ENCODE data around the gene PIK3CB. TPM values are rescaled to one million over a fixed set of nuclear protein-coding genes. Genes with fewer than 3 reads are reported as not detected.
"Not testable (repeated sequence)": the region's sequence is repeated elsewhere in the genome, so short reads cannot be mapped to it uniquely, and the experiment has no call there.

Gene PIK3CB
- total RNA-seq, 2 donors from 2014 or later = 51.4 to 53.0 TPM

DNA sequence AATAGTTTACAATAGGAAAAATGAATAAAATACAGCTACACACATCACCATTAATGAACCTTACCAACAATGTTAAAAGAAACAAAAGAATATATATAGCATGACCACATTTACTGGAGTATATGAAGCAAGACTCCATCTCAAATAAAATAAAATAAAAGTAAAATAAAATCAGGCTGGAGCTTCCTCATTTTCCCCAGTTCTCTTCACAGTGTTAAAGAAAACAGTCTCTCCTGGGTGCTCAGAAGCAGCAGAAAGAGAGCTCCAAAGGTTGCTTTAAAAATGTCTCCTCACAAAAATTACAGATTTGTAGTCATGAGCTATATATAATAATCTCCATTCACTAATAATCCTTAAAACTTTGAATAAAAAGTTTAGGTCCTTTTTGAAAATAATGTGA lies 48.8 kb downstream of the PIK3CB start:
- Histone ChIP-seq H3K27me3 (ENCODE audit: control insufficient read depth, insufficient read depth, low read length, poor library complexity, severe bottlenecking) (no peaks in the 10 kb centered on the region), H3K27ac (ENCODE audit: low read depth, low read length) (no peak overlapping the region), H3K4me3 (ENCODE audit: low read length) (no peak overlapping the region), H3K9ac (ENCODE audit: extremely low read depth, low read length, poor library complexity, severe bottlenecking) (no peak overlapping the region), H3K36me3 (ENCODE audit: control insufficient read depth, insufficient read depth, low read length) (peaks cover 64% of the 10 kb centered on the region), H3K4me1 (ENCODE audit: control insufficient read depth, insufficient read depth, low read length) (no peaks in the 10 kb centered on the region), H3K9me3 (ENCODE audit: control insufficient read depth, low read length) (no peaks in the 10 kb centered on the region)
- Mint-ChIP-seq H3K4me1 (peaks cover 2% of the 10 kb centered on the region), H3K4me3 (no peak overlapping the region), H3K27ac (no peak overlapping the region), H3K9me3 (peaks cover 20% of the 10 kb centered on the region), H3K36me3 (ENCODE audit: low read depth) (peaks cover 51% of the 10 kb centered on the region), H3K27me3 (ENCODE audit: insufficient read depth) (no peaks in the 10 kb centered on the region)
- TF ChIP-seq, protein P1, sequence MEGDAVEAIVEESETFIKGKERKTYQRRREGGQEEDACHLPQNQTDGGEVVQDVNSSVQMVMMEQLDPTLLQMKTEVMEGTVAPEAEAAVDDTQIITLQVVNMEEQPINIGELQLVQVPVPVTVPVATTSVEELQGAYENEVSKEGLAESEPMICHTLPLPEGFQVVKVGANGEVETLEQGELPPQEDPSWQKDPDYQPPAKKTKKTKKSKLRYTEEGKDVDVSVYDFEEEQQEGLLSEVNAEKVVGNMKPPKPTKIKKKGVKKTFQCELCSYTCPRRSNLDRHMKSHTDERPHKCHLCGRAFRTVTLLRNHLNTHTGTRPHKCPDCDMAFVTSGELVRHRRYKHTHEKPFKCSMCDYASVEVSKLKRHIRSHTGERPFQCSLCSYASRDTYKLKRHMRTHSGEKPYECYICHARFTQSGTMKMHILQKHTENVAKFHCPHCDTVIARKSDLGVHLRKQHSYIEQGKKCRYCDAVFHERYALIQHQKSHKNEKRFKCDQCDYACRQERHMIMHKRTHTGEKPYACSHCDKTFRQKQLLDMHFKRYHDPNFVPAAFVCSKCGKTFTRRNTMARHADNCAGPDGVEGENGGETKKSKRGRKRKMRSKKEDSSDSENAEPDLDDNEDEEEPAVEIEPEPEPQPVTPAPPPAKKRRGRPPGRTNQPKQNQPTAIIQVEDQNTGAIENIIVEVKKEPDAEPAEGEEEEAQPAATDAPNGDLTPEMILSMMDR (conservative IDR thresholded peaks at IDR 0.05) = no peak
- no peak for DNase-seq

DNA sequence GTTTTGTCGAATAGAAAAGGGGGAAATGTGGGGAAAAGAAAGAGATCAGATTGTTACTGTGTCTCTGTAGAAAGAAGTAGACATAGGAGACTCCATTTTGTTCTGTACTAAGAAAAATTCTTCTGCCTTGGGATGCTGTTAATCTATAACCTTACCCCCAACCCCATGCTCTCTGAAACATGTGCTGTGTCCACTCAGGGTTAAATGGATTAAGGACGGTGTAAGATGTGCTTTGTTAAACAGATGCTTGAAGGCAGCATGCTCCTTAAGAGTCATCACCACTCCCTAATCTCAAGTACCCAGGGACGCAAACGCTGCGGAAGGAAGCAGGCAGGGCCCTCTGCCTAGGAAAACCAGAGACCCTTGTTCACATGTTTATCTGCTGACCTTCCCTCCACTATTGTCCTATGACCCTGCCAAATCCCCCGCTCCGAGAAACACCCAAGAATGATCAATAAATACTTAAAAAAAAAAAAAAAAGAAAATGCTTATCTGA lies 49.3 kb downstream of the PIK3CB start:
- WGBS, 2 experiments (ENCODE audit: insufficient coverage in 1 of 2, insufficient read length in 1 of 2) = 92% methylated on average over 4 of the region's 7 CpGs; no CpG with 5 or more reads in 1 of the 2 experiments
- H3K36me3 ChIP-seq (ENCODE audit: control insufficient read depth, insufficient read depth, low read length) = peaks cover 64% of the 10 kb centered on the region
- not testable (repeated sequence) for DNase-seq; H3K27ac ChIP-seq (ENCODE audit: low read depth, low read length); H3K9me3 ChIP-seq (ENCODE audit: control insufficient read depth, low read length); H3K4me3 ChIP-seq (ENCODE audit: low read length); H3K4me3 Mint-ChIP-seq; H3K4me1 Mint-ChIP-seq; H3K27me3 Mint-ChIP-seq (ENCODE audit: insufficient read depth); H3K9ac ChIP-seq (ENCODE audit: extremely low read depth, low read length, poor library complexity, severe bottlenecking); H3K27ac Mint-ChIP-seq; H3K4me1 ChIP-seq (ENCODE audit: control insufficient read depth, insufficient read depth, low read length); H3K27me3 ChIP-seq (ENCODE audit: control insufficient read depth, insufficient read depth, low read length, poor library complexity, severe bottlenecking)
- peaks cover 20% of the 10 kb centered on the region for H3K9me3 Mint-ChIP-seq
- H3K36me3 Mint-ChIP-seq (ENCODE audit: low read depth) = peaks cover 51% of the 10 kb centered on the region

DNA sequence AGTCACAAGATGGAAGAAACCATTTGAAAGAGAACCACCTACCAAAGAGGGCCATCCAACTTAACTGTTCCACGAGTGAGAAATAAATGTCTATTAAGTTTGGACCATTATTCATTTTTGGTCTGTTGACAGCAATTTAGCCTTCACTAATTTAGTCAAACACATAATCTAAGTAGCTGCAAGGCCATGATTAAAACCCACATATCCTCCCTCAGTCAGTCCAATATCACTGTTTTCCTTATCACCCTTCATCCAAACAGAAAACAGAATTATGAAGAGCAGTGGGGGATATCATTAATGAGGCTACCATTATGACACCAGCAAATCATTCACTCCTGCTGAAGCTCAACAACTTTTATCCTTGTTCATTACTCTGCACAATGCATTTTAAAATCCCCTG lies 52.0 kb downstream of the PIK3CB start:
- H3K9me3 ChIP-seq (ENCODE audit: control insufficient read depth, low read length) = no peaks in the 10 kb centered on the region
- H3K4me1 Mint-ChIP-seq = peaks cover 2% of the 10 kb centered on the region
- DNase-seq = no peak
- H3K27me3 Mint-ChIP-seq (ENCODE audit: insufficient read depth) = no peaks in the 10 kb centered on the region
- no peak overlapping the region for H3K4me3 ChIP-seq (ENCODE audit: low read length)
- H3K4me1 ChIP-seq (ENCODE audit: control insufficient read depth, insufficient read depth, low read length) = no peaks in the 10 kb centered on the region
- no peak overlapping the region for H3K9ac ChIP-seq (ENCODE audit: extremely low read depth, low read length, poor library complexity, severe bottlenecking)
- H3K9me3 Mint-ChIP-seq = peaks cover 20% of the 10 kb centered on the region
- 100% methylated on average over 1 of the region's 1 CpG for WGBS, 2 experiments (ENCODE audit: insufficient coverage in 1 of 2, insufficient read length in 1 of 2)
- H3K27ac Mint-ChIP-seq = no peak overlapping the region
- TF ChIP-seq, protein P1 (conservative IDR thresholded peaks at IDR 0.05) = no peak
- no peaks in the 10 kb centered on the region for H3K27me3 ChIP-seq (ENCODE audit: control insufficient read depth, insufficient read depth, low read length, poor library complexity, severe bottlenecking)
- no peak overlapping the region for H3K4me3 Mint-ChIP-seq
- H3K27ac ChIP-seq (ENCODE audit: low read depth, low read length) = no peak overlapping the region
- H3K36me3 Mint-ChIP-seq (ENCODE audit: low read depth) = peaks cover 49% of the 10 kb centered on the region
- H3K36me3 ChIP-seq (ENCODE audit: control insufficient read depth, insufficient read depth, low read length) = peaks cover 56% of the 10 kb centered on the region

DNA sequence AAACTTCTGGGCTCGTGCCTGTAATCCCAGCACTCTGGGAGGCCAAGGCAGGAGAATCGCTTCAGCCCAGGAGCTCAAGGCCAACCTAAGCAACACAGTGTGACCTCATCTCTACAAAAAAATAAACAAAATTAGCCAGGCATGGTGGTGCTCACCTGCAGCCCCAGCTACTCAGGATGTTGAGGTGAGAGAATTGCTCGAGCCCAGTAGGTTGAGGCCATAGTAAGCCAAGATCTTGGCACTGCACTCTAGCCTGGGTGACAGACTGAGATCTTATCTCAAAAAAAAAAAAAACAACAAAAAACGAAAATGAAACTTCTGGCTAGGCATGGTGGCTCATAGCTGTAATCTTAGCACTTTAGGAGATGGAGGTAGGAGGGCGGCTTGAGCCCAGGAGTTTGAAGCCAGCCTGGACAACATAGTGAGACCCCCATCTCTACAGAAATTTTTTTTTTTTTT lies 53.7 kb downstream of the PIK3CB start:
- H3K4me3 ChIP-seq (ENCODE audit: low read length) = no peak overlapping the region
- H3K9ac ChIP-seq (ENCODE audit: extremely low read depth, low read length, poor library complexity, severe bottlenecking) = no peak overlapping the region
- Mint-ChIP-seq H3K9me3 (peaks cover 20% of the 10 kb centered on the region), H3K27me3 (ENCODE audit: insufficient read depth) (no peaks in the 10 kb centered on the region), H3K4me3 (no peak overlapping the region), H3K4me1 (peaks cover 2% of the 10 kb centered on the region), H3K27ac (no peak overlapping the region), H3K36me3 (ENCODE audit: low read depth) (peaks cover 50% of the 10 kb centered on the region)
- DNase-seq = no peak
- 62 to 95% methylated on average over 2 to 5 of the region's 5 CpGs for WGBS, 2 experiments (ENCODE audit: insufficient coverage in 1 of 2, insufficient read length in 1 of 2)
- H3K27me3 ChIP-seq (ENCODE audit: control insufficient read depth, insufficient read depth, low read length, poor library complexity, severe bottlenecking) = no peaks in the 10 kb centered on the region
- no peaks in the 10 kb centered on the region for H3K9me3 ChIP-seq (ENCODE audit: control insufficient read depth, low read length)
- no peaks in the 10 kb centered on the region for H3K4me1 ChIP-seq (ENCODE audit: control insufficient read depth, insufficient read depth, low read length)
- TF ChIP-seq, protein P1 (conservative IDR thresholded peaks at IDR 0.05) = no peak
- H3K27ac ChIP-seq (ENCODE audit: low read depth, low read length) = no peak overlapping the region
- H3K36me3 ChIP-seq (ENCODE audit: control insufficient read depth, insufficient read depth, low read length) = peaks cover 60% of the 10 kb centered on the region

Data from endodermal cell (in vitro differentiated cells).